GM18526 (cell line): ENCODE data around the gene C12orf57.

Experiments
- POLR2A ChIP-seq: IDR thresholded peaks from 3 replicates; pipeline ENCODE4 v1.6.1; 2011; ENCODE audit not compliant: insufficient read length; ENCODE audit errors: extremely low read depth

Gene C12orf57

GRCh38 chr12:6914947-6915788, 28.7 kb upstream of the C12orf57 start:
- no peak for TF ChIP-seq POLR2A

DNA sequence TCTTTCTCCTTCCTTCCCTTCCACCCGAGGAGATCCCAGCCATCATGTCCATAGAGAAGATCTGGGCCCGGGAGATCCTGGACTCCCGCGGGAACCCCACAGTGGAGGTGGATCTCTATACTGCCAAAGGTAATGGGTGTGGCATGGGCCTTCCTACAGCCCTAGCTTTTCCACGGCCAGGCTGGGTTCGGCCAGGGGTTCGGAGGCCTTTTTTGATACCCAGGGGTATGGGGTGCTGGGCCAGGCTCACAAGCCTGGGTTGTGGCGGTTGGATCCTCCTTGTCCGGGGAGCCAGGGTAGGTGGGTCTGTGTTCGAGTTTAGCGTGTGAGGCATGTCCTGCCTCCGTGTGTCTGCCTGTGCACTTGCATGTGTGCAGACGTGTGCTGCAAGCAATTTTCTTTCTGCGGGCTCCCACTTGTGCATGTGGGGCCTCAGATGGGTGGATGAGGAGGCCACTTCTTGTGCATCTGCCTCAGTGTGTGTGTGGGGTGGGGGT, 28.0 kb upstream of the C12orf57 start:
- TF ChIP-seq POLR2A = no peak

GRCh38 chr12:6916426-6917200, 27.2 kb upstream of the C12orf57 start:
- TF ChIP-seq POLR2A = no peak

DNA sequence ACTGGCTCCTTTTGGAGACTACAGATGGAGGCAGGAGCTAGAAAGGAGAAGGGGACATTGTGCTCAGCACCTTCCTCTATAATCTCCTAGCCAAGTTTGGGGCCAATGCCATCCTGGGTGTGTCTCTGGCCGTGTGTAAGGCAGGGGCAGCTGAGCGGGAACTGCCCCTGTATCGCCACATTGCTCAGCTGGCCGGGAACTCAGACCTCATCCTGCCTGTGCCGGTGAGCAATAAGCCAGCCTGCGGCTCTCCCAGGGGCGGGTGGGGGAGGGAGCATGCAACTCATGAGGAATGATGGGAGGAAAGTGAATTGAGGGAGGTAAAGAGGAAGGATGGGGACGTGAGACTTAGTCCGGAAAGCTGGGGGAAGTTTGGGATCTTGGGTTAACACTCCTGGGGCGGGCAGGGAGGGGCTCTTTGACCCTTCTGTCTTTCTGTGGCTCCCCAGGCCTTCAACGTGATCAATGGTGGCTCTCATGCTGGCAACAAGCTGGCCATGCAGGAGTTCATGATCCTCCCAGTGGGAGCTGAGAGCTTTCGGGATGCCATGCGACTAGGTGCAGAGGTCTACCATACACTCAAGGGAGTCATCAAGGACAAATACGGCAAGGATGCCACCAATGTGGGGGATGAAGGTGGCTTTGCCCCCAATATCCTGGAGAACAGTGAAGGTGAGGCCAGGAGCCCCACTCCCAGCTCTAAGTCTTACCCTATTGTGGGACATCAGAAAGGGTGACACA, 26.2 kb upstream of the C12orf57 start:
- TF ChIP-seq POLR2A = no peak

DNA sequence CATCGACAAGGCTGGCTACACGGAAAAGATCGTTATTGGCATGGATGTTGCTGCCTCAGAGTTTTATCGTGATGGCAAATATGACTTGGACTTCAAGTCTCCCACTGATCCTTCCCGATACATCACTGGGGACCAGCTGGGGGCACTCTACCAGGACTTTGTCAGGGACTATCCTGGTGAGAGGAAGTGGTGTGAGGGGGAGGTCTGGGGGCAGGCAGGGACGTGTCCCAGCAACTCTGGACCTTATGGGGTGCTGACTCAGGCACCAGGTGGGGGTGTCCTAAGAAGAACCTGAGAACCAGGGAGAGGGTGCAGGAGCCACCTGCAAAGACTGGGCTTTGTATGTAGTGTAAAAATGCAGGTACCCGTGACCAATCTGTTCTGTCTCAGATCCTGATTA, 24.2 kb upstream of the C12orf57 start:
- TF ChIP-seq POLR2A = no peak

- TF ChIP-seq POLR2A = no peak
Measured at GRCh38 chr12:6921539-6921938, 22.3 kb upstream of the C12orf57 start.

GRCh38 chr12:6921996-6922946, 21.6 kb upstream of the C12orf57 start:
- TF ChIP-seq POLR2A = no peak

DNA sequence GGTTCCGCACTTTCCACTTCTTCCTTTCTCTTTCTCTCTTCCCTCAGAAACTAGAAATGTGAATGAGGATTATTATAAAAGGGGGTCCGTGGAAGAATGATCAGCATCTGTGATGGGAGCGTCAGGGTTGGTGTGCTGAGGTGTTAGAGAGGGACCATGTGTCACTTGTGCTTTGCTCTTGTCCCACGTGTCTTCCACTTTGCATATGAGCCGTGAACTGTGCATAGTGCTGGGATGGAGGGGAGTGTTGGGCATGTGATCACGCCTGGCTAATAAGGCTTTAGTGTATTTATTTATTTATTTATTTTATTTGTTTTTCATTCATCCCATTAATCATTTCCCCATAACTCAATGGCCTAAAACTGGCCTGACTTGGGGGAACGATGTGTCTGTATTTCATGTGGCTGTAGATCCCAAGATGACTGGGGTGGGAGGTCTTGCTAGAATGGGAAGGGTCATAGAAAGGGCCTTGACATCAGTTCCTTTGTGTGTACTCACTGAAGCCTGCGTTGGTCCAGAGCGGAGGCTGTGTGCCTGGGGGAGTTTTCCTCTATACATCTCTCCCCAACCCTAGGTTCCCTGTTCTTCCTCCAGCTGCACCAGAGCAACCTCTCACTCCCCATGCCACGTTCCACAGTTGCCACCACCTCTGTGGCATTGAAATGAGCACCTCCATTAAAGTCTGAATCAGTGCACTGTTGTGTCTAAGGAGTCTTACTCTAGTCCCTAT, 20.7 kb upstream of the C12orf57 start:
- no peak for TF ChIP-seq POLR2A

GRCh38 chr12:6923851-6924250, 20.0 kb upstream of the C12orf57 start:
- no peak for TF ChIP-seq POLR2A

- no peak for TF ChIP-seq POLR2A
Measured at GRCh38 chr12:6925239-6925539, 18.6 kb upstream of the C12orf57 start.

DNA sequence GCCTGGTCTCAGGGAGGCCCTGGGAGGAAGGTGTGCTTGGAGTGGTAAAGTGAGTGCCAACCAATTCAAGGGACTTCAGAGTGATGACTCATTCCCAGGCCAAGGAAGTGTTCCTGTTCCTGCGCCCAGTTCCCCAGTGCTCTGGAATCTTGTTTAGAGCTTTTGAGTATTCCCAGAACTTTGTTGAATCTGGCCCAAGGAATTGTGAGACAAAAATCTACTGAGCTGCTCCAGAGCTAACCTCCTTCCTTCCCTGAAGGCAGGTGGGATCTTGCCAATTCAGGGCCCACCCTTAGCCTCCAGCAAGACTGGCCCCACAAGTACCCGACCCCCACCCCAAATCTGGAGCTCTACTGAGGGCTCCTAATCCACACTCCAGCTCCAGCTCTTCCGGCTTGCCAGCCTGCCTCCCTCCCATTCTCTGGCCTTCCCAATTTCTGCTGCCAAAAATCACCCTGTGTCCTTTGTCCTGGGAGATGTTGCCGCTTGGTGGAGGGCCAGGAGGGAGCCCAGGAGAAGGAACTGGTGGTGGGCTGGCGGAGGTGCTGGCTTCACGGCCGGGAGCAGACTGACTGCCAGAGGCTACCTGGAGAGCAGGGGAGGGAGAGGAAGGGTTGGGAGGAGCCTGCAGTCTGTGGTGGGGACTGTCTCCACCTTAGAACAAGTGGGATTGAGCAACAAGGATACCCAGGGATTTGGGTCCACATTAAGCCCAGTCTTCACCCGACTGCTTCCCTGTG, 18.1 kb upstream of the C12orf57 start:
- no peak for TF ChIP-seq POLR2A

DNA sequence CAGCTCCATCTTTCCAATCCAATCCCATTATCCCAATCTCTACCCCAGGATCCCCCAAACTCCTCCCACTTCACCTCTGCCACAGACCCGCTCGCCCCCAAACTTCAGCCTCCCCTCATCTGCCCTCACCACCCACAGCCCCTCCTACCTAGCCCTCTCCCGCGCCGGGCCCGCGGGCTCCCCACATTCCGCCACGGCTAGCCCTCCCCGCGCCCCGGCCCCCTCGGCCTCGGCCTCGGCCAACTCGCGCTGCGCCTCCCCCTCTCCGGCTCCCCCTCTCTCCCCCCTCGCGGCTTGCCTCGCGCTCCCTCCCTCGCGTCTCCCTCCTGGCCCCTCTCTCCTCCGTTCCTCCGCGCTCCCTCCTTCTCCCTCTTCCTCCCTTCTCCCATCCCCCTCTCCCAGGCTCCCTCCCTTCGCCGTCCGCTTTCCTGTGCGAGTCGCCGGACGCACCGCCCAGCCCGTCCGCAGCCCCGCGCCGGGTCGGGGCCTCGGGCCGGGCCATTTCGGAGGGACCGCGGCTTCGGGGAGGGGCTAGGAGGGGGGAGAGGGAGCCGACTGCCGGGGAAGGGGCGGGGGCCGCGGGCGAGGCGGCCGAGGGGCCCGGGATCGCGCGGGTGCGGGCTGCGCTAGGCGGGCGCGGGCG, 16.3 kb upstream of the C12orf57 start, which contains the start of gene ATN1:
TSS of gene ATN1 (plus strand) at position 581 of the 643 bp plus-strand sequence. CDS start 6,043 bp downstream, outside the sequence.
- TF ChIP-seq POLR2A = no peak
